DMS79 (cell line): ENCODE data around the gene FOXD4L6.
"Not testable (repeated sequence)": the region's sequence is repeated elsewhere in the genome, so short reads cannot be mapped to it uniquely, and the experiment has no call there.

ENCODE experiments used
- DNase-seq: peaks from one replicate; lab custom pipeline; 2025; lab: John Stamatoyannopoulos, UW

The FOXD4L6 gene

GRCh38 chr9:41100508-41100907, 28.0 kb downstream of the FOXD4L6 start:
- DNase-seq: not testable (repeated sequence)

GRCh38 chr9:41098759-41099158, 29.7 kb downstream of the FOXD4L6 start:
- DNase-seq: not testable (repeated sequence)

- DNase-seq: not testable (repeated sequence)
Measured at GRCh38 chr9:41095060-41095459, 33.4 kb downstream of the FOXD4L6 start.

- not testable (repeated sequence) for DNase-seq
Measured at GRCh38 chr9:41094010-41094773, 34.3 kb downstream of the FOXD4L6 start.

GRCh38 chr9:41090922-41091321, 37.6 kb downstream of the FOXD4L6 start:
- DNase-seq: not testable (repeated sequence)

- DNase-seq: not testable (repeated sequence)
Measured at GRCh38 chr9:41090386-41090785, 38.1 kb downstream of the FOXD4L6 start.

- not testable (repeated sequence) for DNase-seq
Measured at GRCh38 chr9:41088450-41089059, 39.9 kb downstream of the FOXD4L6 start.

- DNase-seq: not testable (repeated sequence)
Measured at GRCh38 chr9:41087929-41088328, 40.6 kb downstream of the FOXD4L6 start.

- not testable (repeated sequence) for DNase-seq
Measured at GRCh38 chr9:41087157-41087780, 41.2 kb downstream of the FOXD4L6 start.

- DNase-seq: not testable (repeated sequence)
Measured at GRCh38 chr9:41086685-41087084, 41.8 kb downstream of the FOXD4L6 start.

GRCh38 chr9:41086215-41086614, 42.3 kb downstream of the FOXD4L6 start:
- not testable (repeated sequence) for DNase-seq

GRCh38 chr9:41082358-41082757, 46.1 kb downstream of the FOXD4L6 start:
- not testable (repeated sequence) for DNase-seq

- DNase-seq: not testable (repeated sequence)
Measured at GRCh38 chr9:41079464-41079863, 49.0 kb downstream of the FOXD4L6 start.

- DNase-seq: not testable (repeated sequence)
Measured at GRCh38 chr9:41077586-41077985, 50.9 kb downstream of the FOXD4L6 start.
